ENCODE results near the gene XXYLT1. TPM values are rescaled to one million over a fixed set of nuclear protein-coding genes. Genes with fewer than 3 reads are reported as not detected.
"Not testable (repeated sequence)": the region's sequence is repeated elsewhere in the genome, so short reads cannot be mapped to it uniquely, and the experiment has no call there.

The XXYLT1 gene
- total RNA-seq, 1 experiment from 2014 or later, result 27.2 TPM

DNA sequence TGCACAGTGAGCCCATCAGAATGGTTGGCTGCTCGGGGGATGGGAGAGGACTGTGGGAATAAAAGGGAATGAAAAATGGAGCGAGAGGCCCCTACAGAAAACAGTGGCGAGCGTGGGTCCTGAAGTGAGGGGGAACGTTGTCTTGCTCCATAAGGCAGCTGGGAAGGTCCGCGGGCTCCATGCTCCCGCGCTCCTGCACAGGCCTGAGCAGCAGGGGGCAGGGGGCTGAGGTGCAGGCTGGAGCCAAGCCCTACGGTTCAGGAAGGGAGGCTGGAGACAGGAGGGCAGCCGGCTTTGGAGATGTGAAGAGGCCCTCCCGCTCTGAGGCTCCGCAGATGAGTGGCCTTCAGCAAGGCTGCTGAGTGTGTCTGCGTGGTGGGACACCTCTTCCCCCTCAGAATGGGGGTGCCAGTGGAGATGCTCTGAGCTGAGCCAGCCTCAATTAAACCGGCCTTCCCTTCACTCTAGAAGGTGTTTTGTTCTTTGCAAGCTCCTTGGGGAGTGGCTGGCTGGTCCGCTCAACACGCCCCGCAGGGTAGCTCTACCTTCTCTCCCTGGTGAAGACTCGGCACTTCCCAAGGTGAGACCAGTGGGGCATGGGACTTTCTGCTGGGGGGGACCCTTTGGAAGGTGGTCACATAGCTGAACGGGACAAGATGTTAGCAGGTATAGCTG is 208.0 kb downstream of the XXYLT1 start:
- H3K36me3 ChIP-seq, result no peaks in the 10 kb centered on the region
- H3K27me3 ChIP-seq (replicated peaks), result no peaks in the 10 kb centered on the region
- H3K27ac ChIP-seq, result no peak overlapping the region
- H3K4me3 ChIP-seq, result no peak overlapping the region
- DNase-seq (ENCODE audit: low read depth in 1 of 2, low spot score in 2 of 2), result no peak
- H3K4me1 ChIP-seq (replicated peaks), result no peaks in the 10 kb centered on the region
- no peaks in the 10 kb centered on the region for H3K9me3 ChIP-seq (replicated peaks)

DNA sequence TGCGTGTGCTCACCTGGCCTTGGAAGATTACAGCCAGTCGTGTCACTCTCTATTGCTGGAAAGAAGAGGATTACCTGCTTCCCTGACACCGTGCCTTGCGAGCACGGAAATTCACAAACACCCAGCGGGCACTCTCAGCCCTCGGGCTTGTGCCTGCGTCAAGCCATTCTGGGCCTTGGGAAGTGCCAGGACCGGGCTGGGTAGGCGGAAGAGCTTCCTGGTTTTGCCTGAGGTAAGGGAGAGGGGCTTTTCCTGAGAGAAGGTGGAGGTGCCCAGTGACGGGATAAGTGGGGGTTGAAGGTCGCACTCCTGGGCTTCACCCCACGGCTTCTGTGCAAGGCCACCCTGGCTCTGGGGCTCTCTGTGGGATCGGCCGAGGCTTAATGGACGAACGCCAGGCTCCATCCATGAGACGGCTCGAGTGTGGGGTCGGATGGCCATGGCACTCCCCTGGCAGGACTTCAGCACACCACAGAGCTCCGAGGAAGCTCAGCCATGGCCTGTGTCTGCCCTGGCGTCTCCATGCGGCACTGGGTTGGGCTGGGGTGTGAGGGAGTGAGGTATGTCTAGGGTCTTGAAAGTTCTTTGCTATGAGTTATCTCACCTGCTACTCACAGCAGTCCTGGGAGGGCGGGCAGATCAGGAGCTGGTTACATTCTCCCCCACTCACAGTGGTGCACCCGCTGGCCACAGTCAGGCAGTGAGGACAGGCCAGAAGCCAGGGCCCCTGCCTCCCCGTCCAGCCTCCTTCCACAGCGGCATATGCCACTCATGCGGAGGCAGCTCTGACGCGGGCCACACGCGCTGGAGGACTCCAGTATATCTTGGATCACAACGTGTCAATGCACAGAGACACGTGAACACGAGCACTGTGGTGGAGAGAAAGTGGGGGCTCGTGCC is 209.0 kb downstream of the XXYLT1 start:
- no peak for DNase-seq (ENCODE audit: low read depth in 1 of 2, low spot score in 2 of 2)
- no peaks in the 10 kb centered on the region for H3K27me3 ChIP-seq (replicated peaks)

DNA sequence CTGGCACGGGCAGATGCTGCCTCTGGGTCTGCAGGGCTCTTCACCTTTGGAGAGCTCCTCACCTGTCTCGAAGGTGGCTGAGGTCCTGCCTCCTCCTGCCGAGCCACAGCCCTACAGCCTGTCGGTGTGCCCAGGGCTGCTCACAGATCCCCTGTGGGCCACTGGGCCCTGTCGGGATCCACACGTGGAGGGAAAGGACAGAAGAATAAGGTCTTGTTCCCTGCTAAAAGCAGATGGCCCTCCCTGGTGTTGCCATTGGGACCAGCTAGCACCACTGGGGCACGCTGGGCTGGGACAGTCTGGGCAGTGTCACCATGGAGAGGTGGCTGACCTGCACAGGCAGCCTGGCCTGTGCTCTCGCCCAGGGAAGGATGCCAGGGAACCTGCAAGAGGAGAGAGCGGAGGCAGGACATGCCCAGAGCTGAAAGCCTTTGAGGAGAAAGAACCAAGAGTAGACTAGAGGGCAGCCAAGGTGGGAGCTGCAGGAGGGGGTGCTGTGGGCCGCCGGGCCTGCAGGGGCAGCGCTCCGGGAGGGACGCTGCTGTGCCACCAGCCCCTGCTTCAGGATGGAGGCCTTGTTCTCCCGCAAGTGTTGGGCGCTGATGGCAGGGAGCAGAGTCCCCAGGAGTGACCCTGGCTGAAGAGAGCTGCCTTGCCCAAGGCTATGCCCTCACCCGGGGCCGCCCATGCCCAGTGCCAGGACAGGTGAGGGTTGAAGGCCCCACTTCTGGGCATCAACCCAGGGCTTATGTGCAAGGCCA is 210.2 kb downstream of the XXYLT1 start:
- no peaks in the 10 kb centered on the region for H3K36me3 ChIP-seq
- H3K4me1 ChIP-seq (replicated peaks), result no peaks in the 10 kb centered on the region
- no peak for DNase-seq (ENCODE audit: low read depth in 1 of 2, low spot score in 2 of 2)
- H3K9me3 ChIP-seq (replicated peaks), result no peaks in the 10 kb centered on the region
- H3K27me3 ChIP-seq (replicated peaks), result no peaks in the 10 kb centered on the region
- no peak overlapping the region for H3K27ac ChIP-seq
- H3K4me3 ChIP-seq, result no peak overlapping the region

More for the DNA sequence above, 209.0 kb downstream of the XXYLT1 start:
- Histone ChIP-seq H3K36me3 (no peaks in the 10 kb centered on the region), H3K9me3 (replicated peaks) (no peaks in the 10 kb centered on the region), H3K4me3 (no peak overlapping the region), H3K27ac (no peak overlapping the region), H3K4me1 (replicated peaks) (no peaks in the 10 kb centered on the region)

DNA sequence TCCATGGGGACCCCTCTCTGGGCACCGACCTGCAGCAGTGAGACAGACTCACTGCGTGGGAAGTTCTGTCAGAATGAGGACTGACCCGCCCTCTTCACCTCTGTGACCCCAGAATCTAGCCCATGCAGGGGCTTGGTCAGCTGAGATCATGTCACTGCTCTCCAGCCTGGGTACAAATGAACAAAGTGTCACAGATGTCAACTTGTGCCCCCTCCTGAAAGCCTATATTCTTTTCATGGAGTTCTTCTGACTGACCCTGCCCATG is 210.8 kb downstream of the XXYLT1 start:
- DNase-seq (ENCODE audit: low read depth in 1 of 2, low spot score in 2 of 2), result no peak
- H3K9me3 ChIP-seq (replicated peaks), result no peaks in the 10 kb centered on the region
- H3K27me3 ChIP-seq (replicated peaks), result no peaks in the 10 kb centered on the region
- H3K4me3 ChIP-seq, result no peak overlapping the region
- no peak overlapping the region for H3K27ac ChIP-seq
- no peaks in the 10 kb centered on the region for H3K36me3 ChIP-seq
- no peaks in the 10 kb centered on the region for H3K4me1 ChIP-seq (replicated peaks)

DNA sequence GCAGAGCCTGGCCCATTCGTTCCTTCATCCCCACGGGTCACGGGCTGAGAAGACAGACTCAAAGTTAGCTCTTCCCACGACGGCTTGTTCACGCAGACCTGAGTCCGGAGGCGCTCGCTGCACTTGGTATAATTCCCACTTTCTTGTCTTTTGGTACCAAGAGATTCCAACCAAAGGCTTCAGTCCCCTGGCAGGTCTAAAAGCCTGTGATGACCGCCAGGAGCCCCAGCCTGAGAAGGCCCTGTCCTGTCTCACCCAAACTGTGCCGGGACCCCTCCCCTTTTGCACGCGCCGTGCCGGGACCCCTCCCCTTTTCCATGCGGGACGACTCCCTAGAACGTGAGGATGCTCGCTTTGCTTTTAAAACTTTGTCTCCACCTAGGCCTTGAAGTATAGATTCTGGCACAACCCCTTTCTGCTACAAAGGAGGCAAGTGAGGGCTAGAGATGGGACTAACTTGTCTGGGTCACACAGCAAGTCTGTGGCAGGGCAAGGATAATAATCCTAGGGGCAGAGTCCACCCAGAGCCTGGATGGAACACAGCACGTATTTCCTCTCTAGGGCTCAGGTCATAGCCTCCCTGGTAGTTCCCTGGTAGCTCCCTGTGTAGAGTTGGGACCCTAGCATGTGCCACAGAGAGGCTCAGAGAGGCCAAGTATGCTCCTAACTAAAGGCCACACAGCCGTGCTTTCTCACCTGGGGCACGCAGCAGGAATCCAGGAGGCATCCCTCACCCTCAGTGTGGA is 211.3 kb downstream of the XXYLT1 start:
- no peaks in the 10 kb centered on the region for H3K27me3 ChIP-seq (replicated peaks)
- H3K4me1 ChIP-seq (replicated peaks), result no peaks in the 10 kb centered on the region
- DNase-seq (ENCODE audit: low read depth in 1 of 2, low spot score in 2 of 2), result no peak
- H3K9me3 ChIP-seq (replicated peaks), result no peaks in the 10 kb centered on the region
- H3K36me3 ChIP-seq, result no peaks in the 10 kb centered on the region
- no peak overlapping the region for H3K4me3 ChIP-seq
- H3K27ac ChIP-seq, result no peak overlapping the region

DNA sequence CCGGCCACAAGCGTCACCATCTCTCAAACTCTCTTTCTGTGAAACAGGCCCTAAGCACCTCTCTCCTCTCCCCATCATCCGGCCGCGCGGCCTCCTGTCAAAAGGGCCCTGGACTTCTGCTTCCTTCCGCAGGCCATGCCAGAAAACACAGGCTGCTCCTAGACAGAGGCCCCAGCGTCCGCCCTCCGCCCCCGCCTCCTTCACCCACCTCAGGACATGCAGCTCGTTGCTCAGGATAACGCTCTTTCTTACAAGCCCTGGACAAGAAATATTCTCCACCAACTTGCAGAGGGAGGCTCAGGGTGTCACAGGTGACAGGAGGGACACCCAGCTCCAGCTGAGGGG is 212.0 kb downstream of the XXYLT1 start:
- H3K36me3 ChIP-seq, result no peaks in the 10 kb centered on the region
- no peak overlapping the region for H3K27ac ChIP-seq
- H3K4me3 ChIP-seq, result no peak overlapping the region
- H3K4me1 ChIP-seq (replicated peaks), result no peaks in the 10 kb centered on the region
- H3K9me3 ChIP-seq (replicated peaks), result no peaks in the 10 kb centered on the region
- no peaks in the 10 kb centered on the region for H3K27me3 ChIP-seq (replicated peaks)
- DNase-seq (ENCODE audit: low read depth in 1 of 2, low spot score in 2 of 2), result no peak

DNA sequence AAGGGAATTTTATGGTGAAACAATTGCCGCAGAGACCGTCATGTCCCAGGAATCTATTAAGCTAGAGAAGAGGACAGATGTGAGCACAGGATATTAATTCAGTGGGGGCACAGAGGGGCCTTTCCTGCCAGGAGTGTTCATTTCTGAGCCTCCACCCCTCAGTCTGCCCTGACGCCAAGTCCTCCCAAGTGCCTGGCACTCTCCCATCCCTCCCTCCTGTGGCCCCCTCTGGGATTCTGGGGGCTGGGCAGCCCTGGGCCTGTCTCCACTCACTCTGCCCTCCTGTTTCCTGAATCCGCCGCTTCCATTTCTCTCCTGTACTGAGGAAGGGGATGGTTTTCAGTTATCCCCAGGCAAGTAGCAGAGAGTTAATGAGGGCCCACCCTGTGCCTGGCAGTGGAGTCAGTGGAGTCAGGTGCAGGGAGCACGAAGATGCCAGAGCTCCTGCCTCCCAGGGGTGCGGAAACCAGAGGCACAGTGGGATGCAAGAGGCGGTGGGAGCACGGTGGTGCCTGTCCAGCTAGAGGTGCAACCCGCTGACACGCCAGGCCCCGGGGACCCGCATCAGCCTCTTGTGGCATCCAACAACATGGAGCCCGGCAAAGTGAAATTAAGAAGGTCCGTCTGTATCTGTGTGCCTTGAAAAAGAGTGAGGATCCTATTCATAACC is 212.5 kb downstream of the XXYLT1 start:
- H3K36me3 ChIP-seq, result no peaks in the 10 kb centered on the region
- DNase-seq (ENCODE audit: low read depth in 1 of 2, low spot score in 2 of 2), result no peak
- no peaks in the 10 kb centered on the region for H3K9me3 ChIP-seq (replicated peaks)
- no peaks in the 10 kb centered on the region for H3K4me1 ChIP-seq (replicated peaks)
- H3K4me3 ChIP-seq, result no peak overlapping the region
- no peak overlapping the region for H3K27ac ChIP-seq
- H3K27me3 ChIP-seq (replicated peaks), result no peaks in the 10 kb centered on the region

DNA sequence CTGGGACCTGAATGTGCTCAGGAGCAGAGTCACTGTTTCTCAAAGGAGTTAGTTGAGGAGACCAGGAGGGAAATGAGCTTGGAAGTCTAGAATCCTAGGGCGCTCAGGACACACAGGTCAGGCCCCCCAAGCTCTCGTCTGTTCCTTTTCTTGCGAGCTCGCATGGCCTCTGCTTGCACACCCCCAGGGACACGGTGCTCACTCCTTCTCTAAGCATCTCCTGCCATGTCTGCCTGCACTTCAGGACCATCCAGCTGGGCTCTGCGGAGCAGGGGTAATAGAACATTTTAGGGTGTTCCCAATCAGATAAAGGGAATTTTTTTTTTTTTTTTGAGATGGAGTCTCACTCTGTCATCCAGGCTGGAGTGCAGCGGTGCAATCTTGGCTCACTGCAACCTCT is 213.2 kb downstream of the XXYLT1 start:
- no peaks in the 10 kb centered on the region for H3K9me3 ChIP-seq (replicated peaks)
- no peaks in the 10 kb centered on the region for H3K27me3 ChIP-seq (replicated peaks)
- DNase-seq (ENCODE audit: low read depth in 1 of 2, low spot score in 2 of 2), result no peak
- no peaks in the 10 kb centered on the region for H3K4me1 ChIP-seq (replicated peaks)
- no peaks in the 10 kb centered on the region for H3K36me3 ChIP-seq
- no peak overlapping the region for H3K4me3 ChIP-seq
- no peak overlapping the region for H3K27ac ChIP-seq

DNA sequence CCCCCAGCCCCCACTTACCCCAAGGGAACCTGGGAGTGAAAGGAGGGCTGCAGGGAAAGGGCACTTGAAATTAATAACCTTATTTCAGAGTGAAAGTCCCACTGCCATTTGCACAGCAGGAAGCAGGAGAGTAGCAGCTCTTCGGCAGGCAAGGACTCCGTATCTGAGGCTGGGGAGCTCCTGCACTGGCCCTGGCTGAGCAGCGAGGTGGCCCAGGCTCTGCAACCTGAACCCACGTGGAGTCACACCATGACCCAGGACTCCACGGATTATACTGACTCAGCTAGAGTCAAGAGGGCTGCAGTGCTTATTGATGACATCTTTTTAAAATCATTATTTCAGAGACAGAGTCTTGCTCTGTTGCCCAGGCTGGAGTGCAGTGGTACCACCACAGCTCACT is 214.5 kb downstream of the XXYLT1 start:
- H3K4me3 ChIP-seq, result no peak overlapping the region
- H3K27me3 ChIP-seq (replicated peaks), result peaks cover 7% of the 10 kb centered on the region; the same call in 1 of the 2 replicates
- no peak overlapping the region for H3K27ac ChIP-seq

DNA sequence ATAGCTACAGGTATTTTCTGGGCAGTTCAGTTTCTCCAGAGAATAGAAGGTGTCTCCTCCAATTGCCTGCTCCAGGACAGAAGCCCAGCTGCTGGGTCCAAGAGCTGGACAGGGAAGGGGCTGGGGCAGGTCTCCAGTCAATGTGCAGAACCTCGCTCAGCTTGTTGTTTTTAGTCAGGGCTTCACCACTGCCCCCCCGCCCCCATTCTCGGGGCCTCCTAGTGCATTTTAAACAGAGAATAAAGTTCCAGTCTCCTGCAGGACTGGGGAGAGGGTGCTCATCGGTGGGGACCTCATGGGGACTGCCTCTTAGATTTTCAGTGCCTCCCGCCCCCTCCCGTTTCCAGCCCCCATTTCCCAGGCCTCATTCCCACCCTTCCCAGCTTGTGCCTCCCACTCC is 216.6 kb downstream of the XXYLT1 start:
- DNase-seq (ENCODE audit: low read depth in 1 of 2, low spot score in 2 of 2), result no peak
- peaks cover 7% of the 10 kb centered on the region; the same call in 1 of the 2 replicates for H3K27me3 ChIP-seq (replicated peaks)
- no peak overlapping the region for H3K27ac ChIP-seq
- H3K4me3 ChIP-seq, result no peak overlapping the region
- H3K36me3 ChIP-seq, result no peaks in the 10 kb centered on the region
- no peaks in the 10 kb centered on the region for H3K9me3 ChIP-seq (replicated peaks)
- H3K4me1 ChIP-seq (replicated peaks), result no peaks in the 10 kb centered on the region

More for the DNA sequence above, 214.5 kb downstream of the XXYLT1 start:
- Histone ChIP-seq H3K36me3 (no peaks in the 10 kb centered on the region), H3K9me3 (replicated peaks) (no peaks in the 10 kb centered on the region), H3K4me1 (replicated peaks) (no peaks in the 10 kb centered on the region)
- DNase-seq (ENCODE audit: low read depth in 1 of 2, low spot score in 2 of 2), result no peak

DNA sequence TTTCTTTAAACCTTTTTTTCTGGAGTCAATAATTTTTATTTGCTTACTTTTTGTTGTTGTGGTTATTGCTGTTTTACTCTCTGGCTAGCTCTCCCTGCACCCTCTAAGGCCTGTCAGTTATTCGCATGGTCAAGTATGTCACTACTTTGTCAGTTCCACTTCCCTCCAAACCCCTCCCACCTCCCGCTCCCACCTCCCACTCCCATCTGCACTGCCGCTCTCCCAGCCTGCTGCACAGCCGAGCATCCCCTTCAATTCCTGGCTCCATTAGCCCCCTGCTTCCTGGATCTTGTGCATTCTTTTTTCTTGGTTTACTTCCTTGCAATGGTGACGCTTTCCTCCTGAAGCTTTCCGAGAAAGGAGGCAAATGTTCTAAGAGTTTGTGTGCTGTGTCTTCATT is 218.0 kb downstream of the XXYLT1 start:
- no peak overlapping the region for H3K4me3 ChIP-seq
- no peaks in the 10 kb centered on the region for H3K36me3 ChIP-seq
- H3K9me3 ChIP-seq (replicated peaks), result no peaks in the 10 kb centered on the region
- no peak overlapping the region for H3K27ac ChIP-seq
- peaks cover 7% of the 10 kb centered on the region; the same call in 1 of the 2 replicates for H3K27me3 ChIP-seq (replicated peaks)
- H3K4me1 ChIP-seq (replicated peaks), result no peaks in the 10 kb centered on the region
- DNase-seq (ENCODE audit: low read depth in 1 of 2, low spot score in 2 of 2), result no peak

DNA sequence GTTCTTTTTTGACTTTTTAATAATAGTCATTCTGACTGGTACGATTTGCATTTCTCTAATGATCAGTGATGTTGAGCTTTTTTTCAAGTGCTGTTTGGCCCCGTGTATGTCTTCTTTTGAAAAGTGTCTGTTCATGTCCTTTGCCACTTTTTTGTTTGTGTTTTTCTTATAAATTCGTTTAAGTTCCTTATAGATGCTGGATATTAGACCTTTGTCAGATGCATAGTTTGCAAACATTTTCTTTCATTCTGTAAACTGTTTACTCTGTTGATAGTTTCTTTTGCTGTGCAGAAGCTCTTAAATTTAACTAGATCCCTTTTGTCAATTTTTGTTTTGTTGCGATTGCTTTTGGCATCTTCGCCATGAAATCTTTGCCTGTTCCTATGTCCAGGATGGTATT is 220.7 kb downstream of the XXYLT1 start:
- not testable (repeated sequence) for H3K27me3 ChIP-seq (replicated peaks); H3K27ac ChIP-seq; H3K4me3 ChIP-seq; DNase-seq (ENCODE audit: low read depth in 1 of 2, low spot score in 2 of 2); H3K4me1 ChIP-seq (replicated peaks); H3K9me3 ChIP-seq (replicated peaks); H3K36me3 ChIP-seq
